Stomach smooth muscle (tissue), 2 donors: ENCODE results near the gene ALG1.
"Not testable (repeated sequence)": the region's sequence is repeated elsewhere in the genome, so short reads cannot be mapped to it uniquely, and the experiment has no call there.

ENCODE experiments used
- H3K27ac ChIP-seq: one replicate; pipeline ENCODE4 v1.7.0; 2013; ENCODE audit warnings: mild to moderate bottlenecking, low read length, inconsistent platforms
- H3K27me3 ChIP-seq, 2 donors: one replicate each; pipeline ENCODE4 v1.7.0; 2013; ENCODE audit warnings: low read length in 2 of 2; ENCODE audit not compliant: insufficient read depth in 2 of 2, control insufficient read depth in 1 of 2
- H3K36me3 ChIP-seq, 2 donors: one replicate each; pipeline ENCODE4 v1.7.0; 2013; ENCODE audit warnings: low read length in 2 of 2; ENCODE audit not compliant: control insufficient read depth in 2 of 2, insufficient read depth in 2 of 2
- H3K4me1 ChIP-seq: one replicate; pipeline ENCODE4 v1.7.0; 2013; ENCODE audit warnings: low read length; ENCODE audit not compliant: control insufficient read depth, insufficient read depth
- H3K4me3 ChIP-seq, 2 donors: one replicate each; pipeline ENCODE4 v1.7.0; 2013; ENCODE audit warnings: low read length in 2 of 2
- H3K9ac ChIP-seq, 2 donors: one replicate each; pipeline ENCODE4 v1.7.0; 2013; ENCODE audit warnings: low read length in 2 of 2, mild to moderate bottlenecking in 1 of 2
- H3K9me3 ChIP-seq, 2 donors: one replicate each; pipeline ENCODE4 v1.7.0; 2013; ENCODE audit warnings: low read length in 2 of 2; ENCODE audit not compliant: control insufficient read depth in 2 of 2
- donor health status: healthy.
- donor health status: Pancreatic carcinoma.

The ALG1 gene

DNA sequence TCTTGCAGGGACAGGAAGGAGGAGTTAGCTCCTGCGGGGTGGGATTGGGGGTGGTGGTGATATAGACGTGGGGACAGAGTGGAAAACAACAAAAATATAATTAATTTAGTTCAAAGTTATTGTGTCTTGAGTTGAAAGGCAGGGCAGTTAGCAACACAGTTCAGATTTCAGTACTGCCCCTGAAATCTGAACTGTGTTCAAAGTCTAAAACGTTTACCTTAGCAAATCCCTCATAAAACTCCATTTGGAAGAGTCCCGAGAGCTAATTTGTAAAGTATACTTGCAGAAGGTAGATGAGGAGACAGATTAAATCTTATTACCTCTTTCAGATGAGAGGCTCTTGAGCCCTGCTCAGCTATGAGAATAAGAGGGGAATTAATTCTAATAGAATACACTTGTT, 27.5 kb downstream of the ALG1 start:
- H3K9me3 ChIP-seq, H3K4me1 ChIP-seq, H3K9ac ChIP-seq, H3K36me3 ChIP-seq, H3K4me3 ChIP-seq, H3K27me3 ChIP-seq, H3K27ac ChIP-seq: not testable (repeated sequence)

DNA sequence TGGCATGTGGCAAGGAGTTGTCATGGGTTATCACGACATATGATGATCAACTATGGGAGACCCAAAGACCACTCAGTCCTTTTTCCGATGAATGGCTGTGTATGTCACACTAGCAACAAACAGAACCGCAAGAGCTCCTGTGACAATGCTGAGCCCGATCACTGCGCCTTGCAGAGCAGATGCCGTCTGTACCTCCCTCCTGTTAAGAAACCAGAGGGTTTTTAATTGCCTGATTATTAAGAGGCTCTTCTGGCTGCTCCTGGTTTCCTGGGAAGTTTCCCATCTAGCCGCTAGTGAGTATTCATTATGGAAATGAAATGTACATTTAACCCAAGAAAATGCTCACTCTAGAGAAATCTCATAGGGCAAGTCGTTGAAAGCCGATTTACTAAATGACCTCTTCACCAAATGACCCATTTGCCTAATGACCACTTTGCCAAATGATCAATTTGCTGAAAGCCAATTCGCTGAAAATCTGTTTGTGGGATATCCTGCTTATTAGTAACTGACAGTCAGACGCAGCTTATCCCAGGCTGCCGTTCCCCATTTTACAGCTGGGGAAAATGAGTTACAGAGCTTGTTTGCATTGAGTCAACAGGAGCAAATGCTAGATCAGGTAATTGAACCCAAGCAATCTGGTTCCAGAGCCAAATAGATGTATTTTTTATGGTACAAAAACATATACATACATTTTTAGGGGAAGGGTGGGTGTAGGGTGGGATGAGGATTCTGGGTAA, 31.8 kb downstream of the ALG1 start:
- H3K4me3 ChIP-seq, H3K36me3 ChIP-seq, H3K27ac ChIP-seq, H3K9ac ChIP-seq, H3K27me3 ChIP-seq, H3K9me3 ChIP-seq, H3K4me1 ChIP-seq: not testable (repeated sequence)

DNA sequence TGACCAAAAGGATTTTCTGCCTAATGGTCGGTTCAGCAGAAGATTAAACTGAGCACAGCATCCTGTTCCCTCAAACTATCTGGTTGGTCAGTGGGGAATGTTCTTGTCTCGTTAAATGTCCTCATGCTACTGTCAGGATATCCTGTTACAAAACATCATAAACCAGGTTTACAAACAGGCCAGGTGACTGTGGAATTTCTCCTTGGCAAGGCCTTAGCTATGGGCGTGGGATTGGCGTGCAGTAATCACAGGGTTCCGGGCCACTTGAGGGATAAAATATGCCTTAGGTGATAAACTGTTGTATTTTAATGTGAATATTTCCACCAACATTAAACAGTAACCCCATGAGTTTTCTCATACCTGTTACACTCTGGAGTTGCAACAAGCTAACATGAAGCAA, 33.4 kb downstream of the ALG1 start:
- not testable (repeated sequence) for H3K27ac ChIP-seq, H3K27me3 ChIP-seq, H3K4me1 ChIP-seq, H3K9me3 ChIP-seq, H3K36me3 ChIP-seq, H3K4me3 ChIP-seq, H3K9ac ChIP-seq

DNA sequence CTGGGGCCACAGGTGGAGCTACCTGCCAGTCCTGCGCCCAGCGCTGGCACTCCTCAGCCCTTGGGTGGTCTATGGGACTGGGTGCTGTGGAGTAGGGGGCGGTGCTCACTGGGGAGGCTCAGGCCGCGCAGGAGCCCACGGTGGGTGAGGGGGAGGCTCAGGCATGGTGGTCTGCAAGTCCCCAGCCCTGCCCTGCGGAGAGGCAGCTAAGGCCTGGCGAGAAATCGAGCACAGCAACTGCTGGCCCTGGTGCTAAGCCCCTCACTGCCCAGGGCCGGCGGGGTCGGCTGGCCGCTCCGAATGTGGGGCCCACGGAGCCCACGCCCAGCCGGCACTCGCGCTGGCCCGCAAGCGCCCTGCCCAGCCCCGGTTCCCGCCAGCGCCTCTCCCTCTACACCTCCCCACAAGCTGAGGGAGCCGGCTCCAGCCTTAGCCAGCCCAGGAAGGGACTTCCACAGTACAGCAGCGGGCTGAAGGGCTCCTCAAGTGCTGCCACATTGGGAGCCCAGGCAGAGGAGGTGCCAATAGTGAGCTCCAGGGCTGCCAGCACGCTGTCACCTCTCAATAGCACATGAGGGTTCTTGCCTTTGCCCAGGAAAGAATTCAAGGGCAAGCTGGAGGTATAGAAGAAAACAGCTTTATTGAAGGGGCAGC, 37.0 kb downstream of the ALG1 start:
- Histone ChIP-seq H3K4me3 (no peak overlapping the region), H3K27ac (no peak overlapping the region), H3K27me3 (no peaks in the 10 kb centered on the region), H3K9ac (no peak overlapping the region), H3K36me3 (no peaks in the 10 kb centered on the region), H3K4me1 (no peaks in the 10 kb centered on the region), H3K9me3 (no peaks in the 10 kb centered on the region)

DNA sequence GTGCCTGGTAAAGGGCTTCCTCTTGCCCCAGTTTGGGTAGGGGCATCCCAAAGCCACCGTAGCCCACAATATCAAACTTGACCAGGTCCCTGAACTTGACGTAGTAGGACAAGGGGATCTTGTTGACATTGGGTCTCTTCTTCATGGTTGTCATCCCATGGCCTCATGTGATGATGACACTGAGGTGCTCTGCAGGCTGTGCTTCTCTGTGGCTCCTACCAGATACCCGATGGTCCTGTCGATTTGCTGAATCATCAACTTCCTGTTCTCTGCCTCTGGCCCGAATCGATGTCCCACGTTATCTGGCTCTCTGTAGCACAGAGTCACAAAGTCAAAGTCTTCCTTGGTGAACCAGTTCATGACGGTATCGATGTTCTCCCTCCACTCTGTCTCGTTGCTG, 39.3 kb downstream of the ALG1 start:
- H3K27me3 ChIP-seq, H3K4me3 ChIP-seq, H3K9ac ChIP-seq, H3K4me1 ChIP-seq, H3K36me3 ChIP-seq, H3K27ac ChIP-seq, H3K9me3 ChIP-seq: not testable (repeated sequence)

DNA sequence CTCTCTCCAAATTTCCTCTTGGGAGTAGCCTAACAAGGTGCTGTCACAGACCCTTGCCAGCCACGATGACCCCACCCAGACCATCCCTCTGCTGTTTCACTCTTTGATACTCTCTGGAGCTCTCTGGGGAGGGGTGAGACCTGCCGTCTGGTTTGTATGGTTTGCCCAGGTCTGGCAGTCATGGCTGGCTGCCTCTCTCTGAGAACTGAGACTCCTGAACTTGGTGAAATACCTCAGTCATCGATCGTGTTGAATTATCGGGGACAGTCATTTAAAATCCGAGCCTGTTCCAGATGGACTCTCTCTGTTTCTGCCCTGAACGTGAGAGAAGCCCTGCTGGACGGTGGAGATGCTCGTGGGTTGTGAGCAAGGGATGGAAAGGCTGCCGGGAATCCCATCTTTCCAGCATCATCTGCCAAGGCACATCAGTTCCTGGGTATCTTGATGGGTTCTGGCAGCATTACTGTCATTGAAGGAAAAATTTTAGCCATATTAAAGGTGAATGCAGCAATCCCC, 45.2 kb downstream of the ALG1 start:
- H3K9ac ChIP-seq, H3K27me3 ChIP-seq, H3K4me1 ChIP-seq, H3K27ac ChIP-seq, H3K9me3 ChIP-seq, H3K36me3 ChIP-seq: not testable (repeated sequence)
- peak overlapping the region in 1 of 2 donors; percentile 54 for H3K4me3 ChIP-seq

DNA sequence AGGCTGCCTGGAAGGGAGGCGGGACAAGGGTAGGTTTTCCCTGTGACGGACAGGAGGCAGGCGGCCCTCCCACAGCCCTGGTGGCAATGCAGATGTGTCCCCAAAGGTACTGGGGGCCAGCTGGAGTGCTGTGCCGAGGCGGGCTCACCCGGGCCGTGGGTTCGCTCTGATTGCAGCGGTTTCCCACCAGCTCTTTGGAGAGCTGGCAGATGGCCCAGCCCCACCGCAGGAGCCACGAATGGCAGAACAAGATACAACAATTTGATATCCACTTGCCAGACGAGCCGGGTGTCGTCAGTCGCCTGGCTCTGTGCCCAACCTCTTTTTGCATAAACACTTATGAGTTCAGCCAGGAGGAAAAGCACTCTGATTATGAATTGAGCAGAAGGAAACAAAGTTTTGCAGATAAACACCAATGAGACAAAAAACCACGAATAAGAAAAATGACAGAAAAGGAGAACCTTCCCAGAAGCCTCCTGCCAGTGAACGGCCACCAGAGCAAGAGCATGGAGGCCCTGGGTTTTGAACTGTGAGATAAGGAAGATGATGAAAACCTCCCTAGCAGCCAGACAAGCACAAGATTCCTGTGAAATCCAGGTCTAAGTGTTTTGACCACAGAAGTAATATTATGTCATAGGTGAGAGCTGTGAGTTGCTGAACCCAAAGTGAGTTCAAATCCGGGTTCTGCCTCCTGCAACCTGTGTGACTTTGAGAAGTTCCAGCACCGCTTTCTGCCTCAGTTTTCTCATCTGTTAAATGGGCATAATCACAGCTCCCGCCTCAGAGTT, 45.9 kb downstream of the ALG1 start:
- H3K27me3 ChIP-seq, H3K9ac ChIP-seq, H3K4me1 ChIP-seq, H3K9me3 ChIP-seq, H3K27ac ChIP-seq, H3K36me3 ChIP-seq: not testable (repeated sequence)
- H3K4me3 ChIP-seq, result peak overlapping the region in 1 of 2 donors; percentile 54

DNA sequence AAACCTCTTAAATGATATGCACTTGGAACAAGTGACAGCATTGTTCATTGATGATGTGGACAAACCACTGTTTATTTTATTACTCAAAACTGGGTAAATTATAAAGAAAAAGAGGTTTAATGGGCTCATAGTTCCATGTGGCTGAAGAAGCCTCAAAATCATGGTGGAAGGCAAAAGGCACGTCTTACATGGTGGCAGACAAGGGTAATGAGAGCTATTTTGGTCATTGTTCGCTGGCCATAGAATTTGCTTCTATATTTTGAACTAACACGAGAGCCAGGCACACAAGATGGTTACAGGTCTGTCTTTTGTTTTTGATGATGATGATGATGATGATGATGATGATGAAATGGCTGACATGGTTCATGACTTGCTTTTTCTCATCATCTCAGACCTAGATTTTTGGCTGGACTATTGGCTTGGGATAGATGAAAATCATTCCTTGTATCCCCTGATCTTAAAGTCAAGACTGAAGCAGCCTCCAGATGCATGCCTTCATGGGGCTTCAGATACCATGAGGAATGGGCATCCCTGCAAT, 59.9 kb downstream of the ALG1 start:
- not testable (repeated sequence) for H3K36me3 ChIP-seq, H3K27ac ChIP-seq, H3K4me1 ChIP-seq, H3K27me3 ChIP-seq, H3K4me3 ChIP-seq, H3K9me3 ChIP-seq, H3K9ac ChIP-seq

DNA sequence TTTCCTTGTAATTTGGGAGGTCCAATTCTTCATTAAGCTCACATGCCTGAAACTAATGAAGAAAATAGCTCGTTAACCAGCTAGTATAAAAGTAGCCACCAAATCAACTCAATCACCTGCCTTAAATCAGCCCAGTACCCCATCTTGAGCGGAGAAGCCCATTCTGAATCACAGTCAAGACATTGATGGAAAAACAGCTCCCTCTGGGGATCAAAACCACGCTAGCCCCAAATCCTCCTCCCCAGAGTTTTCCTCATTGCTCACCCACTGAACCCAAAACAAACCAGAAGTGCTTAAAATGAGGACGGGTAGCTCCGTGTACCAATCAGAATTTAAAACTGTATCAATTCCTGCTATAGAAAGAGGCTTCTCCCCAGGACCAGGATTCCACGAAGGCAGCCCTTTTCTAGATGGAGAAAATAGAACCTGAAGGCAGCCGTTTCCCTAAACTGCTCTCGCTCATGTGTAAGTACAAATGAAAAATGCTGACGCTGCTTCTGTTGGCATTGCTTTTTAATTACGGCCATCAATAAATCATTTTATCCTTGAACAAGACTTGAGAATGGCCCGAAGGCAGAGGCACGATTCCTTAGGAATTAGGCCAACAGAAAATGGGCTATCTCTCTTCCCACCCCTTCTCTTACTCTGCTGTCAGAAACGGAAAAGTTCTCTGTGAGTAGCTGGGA, 61.4 kb downstream of the ALG1 start:
- H3K27me3 ChIP-seq, H3K4me3 ChIP-seq, H3K36me3 ChIP-seq, H3K27ac ChIP-seq, H3K9ac ChIP-seq, H3K4me1 ChIP-seq, H3K9me3 ChIP-seq: not testable (repeated sequence)

DNA sequence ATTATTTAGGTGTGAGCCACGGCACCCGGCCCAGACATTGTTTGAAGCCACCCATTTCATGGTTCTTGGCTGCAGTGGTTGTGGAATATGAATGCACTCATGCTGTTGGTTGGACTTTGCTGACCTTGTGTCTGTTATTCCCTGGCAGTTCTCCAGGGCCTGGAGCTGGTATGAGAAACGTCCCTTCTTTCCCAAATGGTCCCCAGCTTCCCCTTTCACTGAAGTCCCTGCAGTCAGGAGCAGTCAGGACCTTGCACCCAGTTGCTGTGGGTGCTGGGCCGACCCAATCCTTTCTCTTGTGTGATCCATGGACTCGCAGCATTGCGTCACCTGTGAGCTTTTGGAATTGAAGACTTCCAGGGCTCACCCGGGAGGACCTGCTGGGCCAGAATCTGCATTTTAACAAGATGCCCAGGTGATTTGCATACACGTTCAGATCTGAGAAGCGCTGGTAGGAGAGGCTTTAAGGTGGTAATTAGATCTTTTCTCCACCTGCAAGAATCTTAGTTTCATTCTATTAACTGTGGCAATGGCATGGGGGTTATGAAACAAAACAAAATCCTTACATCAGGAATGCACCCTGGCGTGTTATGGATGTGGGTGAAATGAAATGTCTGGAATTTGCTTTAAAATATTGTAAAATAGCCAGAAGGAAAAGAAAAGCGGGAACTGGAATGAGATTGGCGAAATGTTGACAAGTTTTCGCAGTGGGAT, 63.3 kb downstream of the ALG1 start:
- H3K36me3 ChIP-seq, H3K27ac ChIP-seq, H3K9me3 ChIP-seq, H3K27me3 ChIP-seq, H3K9ac ChIP-seq, H3K4me3 ChIP-seq, H3K4me1 ChIP-seq: not testable (repeated sequence)
